CD14-positive monocyte (primary cell): ENCODE measurements around the gene SCAMP4. TPM values are rescaled to one million over a fixed set of nuclear protein-coding genes. Genes with fewer than 3 reads are reported as not detected.
A peak's percentile ranks its signal among the peaks of the same experiment; 100 is the strongest.

Experiments
- DNase-seq, 3 donors: peaks; one replicate each; pipeline ENCODE4 v3.0.0-alpha.2; 2011 to 2022
- H2AFZ ChIP-seq: 2 replicates; pipeline ENCODE4 v1.6.0; 2012; ENCODE audit warnings: mild to moderate bottlenecking, low read depth, low read length, inconsistent platforms; ENCODE audit not compliant: insufficient read depth, poor library complexity, severe bottlenecking
- H3K27ac ChIP-seq, 2 donors: 1 replicate in 1 of 2; 2 replicates in 1 of 2; pipeline ENCODE4 v1.5.1; 2012 to 2013; ENCODE audit warnings: low read length in 2 of 2, control low read depth in 1 of 2, inconsistent platforms in 1 of 2, low read depth in 1 of 2, mild to moderate bottlenecking in 1 of 2
- H3K27me3 ChIP-seq, 2 donors: one replicate each; pipeline versions ENCODE4 v1.6.0 to v1.6.1; 2011 to 2013; ENCODE audit warnings: low read length in 2 of 2; ENCODE audit not compliant: control insufficient read depth in 2 of 2, insufficient read depth in 2 of 2
- H3K36me3 ChIP-seq, 2 donors: replicated peaks in 1 of 2; 1 replicate in 1 of 2; 2 replicates in 1 of 2; pipeline versions ENCODE4 v1.5.1 to v1.6.1; 2012 to 2013; ENCODE audit warnings: low read length in 2 of 2, control low read depth in 1 of 2, inconsistent platforms in 1 of 2, mild to moderate bottlenecking in 1 of 2; ENCODE audit not compliant: insufficient read depth in 2 of 2, control insufficient read depth in 1 of 2
- H3K4me1 ChIP-seq, 2 donors: 1 replicate in 1 of 2; 2 replicates in 1 of 2; pipeline versions ENCODE4 v1.5.1 to v1.6.1; 2012 to 2013; ENCODE audit warnings: low read length in 2 of 2, control low read depth in 1 of 2, inconsistent platforms in 1 of 2, mild to moderate bottlenecking in 1 of 2, moderate library complexity in 1 of 2; ENCODE audit not compliant: insufficient read depth in 2 of 2, control insufficient read depth in 1 of 2
- H3K4me2 ChIP-seq: replicated peaks from 2 replicates; pipeline ENCODE3; 2012; ENCODE audit warnings: low read length, moderate library complexity, mild to moderate bottlenecking; ENCODE audit not compliant: poor library complexity, severe bottlenecking; ENCODE audit errors: extremely low read depth
- H3K4me3 ChIP-seq, 3 experiments: fragments of 200-600 bp in 1 of 3; sonication (generic) in 1 of 3; replicated peaks in 1 of 3; 1 replicate in 2 of 3; 2 replicates in 1 of 3; pipeline ENCODE4 v1.5.1; 2011 to 2013; ENCODE audit warnings: low read length in 3 of 3, mild to moderate bottlenecking in 3 of 3, control low read depth in 2 of 3, low read depth in 2 of 3, inconsistent platforms in 1 of 3, moderate library complexity in 1 of 3
- H3K79me2 ChIP-seq: 2 replicates; pipeline ENCODE4 v1.6.0; 2012; ENCODE audit warnings: mild to moderate bottlenecking, control low read depth, inconsistent platforms, low read length, moderate library complexity; ENCODE audit not compliant: insufficient read depth
- H3K9ac ChIP-seq: 2 replicates; pipeline ENCODE4 v1.6.0; 2017; ENCODE audit warnings: low read length, mild to moderate bottlenecking; ENCODE audit not compliant: insufficient read depth, poor library complexity, severe bottlenecking
- H3K9me3 ChIP-seq, 2 donors: replicated peaks in 1 of 2; 1 replicate in 1 of 2; 2 replicates in 1 of 2; pipeline versions ENCODE4 v1.5.1 to v1.6.1; 2012 to 2013; ENCODE audit warnings: low read length in 2 of 2, control low read depth in 1 of 2; ENCODE audit not compliant: control insufficient read depth in 1 of 2, insufficient read depth in 1 of 2
- H4K20me1 ChIP-seq: 2 replicates; pipeline ENCODE4 v1.6.0; 2012; ENCODE audit warnings: mild to moderate bottlenecking, low read length, control low read depth, moderate library complexity; ENCODE audit not compliant: insufficient read depth
- H3K27ac Mint-ChIP-seq, 7 donors: one replicate each; pipeline ENCODE4 v1.8.0; 2020; ENCODE audit warnings: mild to moderate bottlenecking in 7 of 7, mixed read lengths in 7 of 7, moderate library complexity in 6 of 7, inconsistent platforms in 2 of 7
- H3K27me3 Mint-ChIP-seq, 3 donors: one replicate each; pipeline ENCODE4 v1.8.0; 2021 to 2022; ENCODE audit warnings: low read depth in 3 of 3, mild to moderate bottlenecking in 3 of 3, mixed read lengths in 3 of 3, moderate library complexity in 3 of 3, inconsistent platforms in 1 of 3
- H3K36me3 Mint-ChIP-seq, 2 donors: one replicate each; pipeline ENCODE4 v1.8.0; 2020; ENCODE audit warnings: mixed read lengths in 2 of 2, inconsistent platforms in 1 of 2, mild to moderate bottlenecking in 1 of 2
- H3K4me1 Mint-ChIP-seq: one replicate; pipeline ENCODE4 v1.8.0; 2020; ENCODE audit warnings: mild to moderate bottlenecking, mixed read lengths
- H3K4me3 Mint-ChIP-seq, 2 donors: one replicate each; pipeline ENCODE4 v1.8.0; 2020; ENCODE audit warnings: mild to moderate bottlenecking in 2 of 2, mixed read lengths in 2 of 2, moderate library complexity in 1 of 2
- H3K9me3 Mint-ChIP-seq, 7 donors: one replicate each; pipeline ENCODE4 v1.8.0; 2020 to 2022; ENCODE audit warnings: mixed read lengths in 7 of 7, mild to moderate bottlenecking in 6 of 7, moderate library complexity in 6 of 7, inconsistent platforms in 2 of 7
- WGBS: methylation state at CpG from one replicate; pipeline ENCODE4 v1.1.5; 2013; ENCODE audit warnings: missing lambda C conversion rate; ENCODE audit not compliant: insufficient coverage; 5-methylcytosine and 5-hydroxymethylcytosine counted together
- intact Hi-C, 2 donors: fragments of 100-400 bp; cut with micrococcal nuclease; formaldehyde crosslinking; loops; one replicate each; pipeline versions ENCODE4 v1.15.0 to v1.15.1; 2023
- polyA plus RNA-seq, 3 donors: library from polyadenylated mRNA; depleted of rRNA in 1 of 3; unstranded in 2 of 3; stranded (reverse) in 1 of 3; fragments of 300-500 nt in 2 of 3; fragments of >200 nt in 1 of 3; fragmentation: Illumina TruSeq in 2 of 3; gene quantifications; 1 replicate in 2 of 3; 2 replicates in 1 of 3; pipeline ENCODE4 v1.2.3, GENCODE V29; 2012 to 2021
- TF ChIP-seq, protein P1 (sequence below): fragments of 200-600 bp; IDR thresholded peaks from one replicate; pipeline ENCODE4 v1.8.0; 2022; ENCODE audit warnings: antibody characterized with exemption, mild to moderate bottlenecking

The SCAMP4 gene
- polyA plus RNA-seq, 3 donors: 11.9 to 39.4 (median 15.4) TPM

DNA sequence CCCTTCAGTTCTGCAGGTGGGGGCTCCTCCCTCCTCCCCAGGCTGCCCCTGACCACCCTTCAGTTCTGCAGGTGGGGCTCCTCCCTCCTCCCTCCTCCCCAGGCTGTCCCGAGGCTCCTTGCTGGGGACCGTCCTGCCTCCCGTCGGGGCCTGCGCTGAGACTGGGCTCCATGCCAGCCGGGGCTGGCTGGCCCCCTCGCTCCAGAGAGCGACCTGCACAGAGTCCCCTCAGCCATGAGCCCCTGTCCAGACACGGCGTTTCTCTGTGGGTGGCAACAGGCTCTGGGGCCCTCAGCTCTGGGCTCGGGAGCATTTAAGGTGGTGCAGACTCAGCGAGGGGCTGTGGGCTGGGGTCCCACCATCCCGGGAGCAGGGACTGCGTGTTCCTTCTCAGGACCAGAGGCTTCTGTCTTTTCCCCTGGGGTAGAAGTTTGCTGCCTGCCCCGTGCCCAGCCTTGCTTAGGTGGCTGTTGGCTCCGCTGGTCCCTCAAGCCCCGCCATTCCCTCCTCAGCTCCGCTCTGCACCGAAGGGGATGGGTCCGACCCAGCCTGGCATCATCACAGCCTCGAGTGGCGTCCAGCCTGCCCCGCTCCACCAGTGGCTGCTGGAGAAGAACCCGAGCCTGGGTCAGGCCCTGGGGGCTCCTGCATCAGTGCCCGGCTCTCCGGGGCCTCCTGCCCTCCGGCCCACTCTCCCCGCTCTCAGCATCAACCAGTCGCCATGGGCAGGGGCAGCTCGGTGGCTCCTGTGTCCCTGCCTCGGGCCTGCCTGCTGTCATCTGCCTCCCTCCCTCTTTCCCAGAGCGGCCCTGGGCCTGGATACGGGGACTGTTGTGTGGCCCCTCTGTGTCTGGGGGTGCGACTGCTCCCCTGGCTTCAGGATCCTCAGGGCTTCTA lies 63.3 kb downstream of the SCAMP4 start:
- Histone ChIP-seq H3K36me3 (peaks cover 21 to 49% of the 10 kb centered on the region in 2 donors), H3K9me3 (no peaks in the 10 kb centered on the region), H3K4me2 (no peak overlapping the region), H3K9ac (no peak overlapping the region), H2AFZ (no peak overlapping the region), H3K27me3 (no peaks in the 10 kb centered on the region), H3K79me2 (peaks cover 75% of the 10 kb centered on the region), H3K4me3 (no peak overlapping the region), H3K27ac (no peak overlapping the region), H4K20me1 (peaks cover 94% of the 10 kb centered on the region), H3K4me1 (no peaks in the 10 kb centered on the region)
- no peaks in the 10 kb centered on the region for H3K9me3 Mint-ChIP-seq
- TF ChIP-seq, protein P1, sequence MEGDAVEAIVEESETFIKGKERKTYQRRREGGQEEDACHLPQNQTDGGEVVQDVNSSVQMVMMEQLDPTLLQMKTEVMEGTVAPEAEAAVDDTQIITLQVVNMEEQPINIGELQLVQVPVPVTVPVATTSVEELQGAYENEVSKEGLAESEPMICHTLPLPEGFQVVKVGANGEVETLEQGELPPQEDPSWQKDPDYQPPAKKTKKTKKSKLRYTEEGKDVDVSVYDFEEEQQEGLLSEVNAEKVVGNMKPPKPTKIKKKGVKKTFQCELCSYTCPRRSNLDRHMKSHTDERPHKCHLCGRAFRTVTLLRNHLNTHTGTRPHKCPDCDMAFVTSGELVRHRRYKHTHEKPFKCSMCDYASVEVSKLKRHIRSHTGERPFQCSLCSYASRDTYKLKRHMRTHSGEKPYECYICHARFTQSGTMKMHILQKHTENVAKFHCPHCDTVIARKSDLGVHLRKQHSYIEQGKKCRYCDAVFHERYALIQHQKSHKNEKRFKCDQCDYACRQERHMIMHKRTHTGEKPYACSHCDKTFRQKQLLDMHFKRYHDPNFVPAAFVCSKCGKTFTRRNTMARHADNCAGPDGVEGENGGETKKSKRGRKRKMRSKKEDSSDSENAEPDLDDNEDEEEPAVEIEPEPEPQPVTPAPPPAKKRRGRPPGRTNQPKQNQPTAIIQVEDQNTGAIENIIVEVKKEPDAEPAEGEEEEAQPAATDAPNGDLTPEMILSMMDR: no peak
- intact Hi-C loops: no loop called here
- WGBS: 94% methylated on average over 34 of the region's 34 CpGs
- H3K27ac Mint-ChIP-seq: no peak overlapping the region
- peaks cover 6% of the 10 kb centered on the region for H3K4me1 Mint-ChIP-seq
- H3K4me3 Mint-ChIP-seq: no peak overlapping the region
- peaks cover 0 to 4% (median 1%) of the 10 kb centered on the region in 3 donors for H3K27me3 Mint-ChIP-seq
- peaks cover 24 to 42% of the 10 kb centered on the region in 2 donors for H3K36me3 Mint-ChIP-seq
- no peak for DNase-seq

DNA sequence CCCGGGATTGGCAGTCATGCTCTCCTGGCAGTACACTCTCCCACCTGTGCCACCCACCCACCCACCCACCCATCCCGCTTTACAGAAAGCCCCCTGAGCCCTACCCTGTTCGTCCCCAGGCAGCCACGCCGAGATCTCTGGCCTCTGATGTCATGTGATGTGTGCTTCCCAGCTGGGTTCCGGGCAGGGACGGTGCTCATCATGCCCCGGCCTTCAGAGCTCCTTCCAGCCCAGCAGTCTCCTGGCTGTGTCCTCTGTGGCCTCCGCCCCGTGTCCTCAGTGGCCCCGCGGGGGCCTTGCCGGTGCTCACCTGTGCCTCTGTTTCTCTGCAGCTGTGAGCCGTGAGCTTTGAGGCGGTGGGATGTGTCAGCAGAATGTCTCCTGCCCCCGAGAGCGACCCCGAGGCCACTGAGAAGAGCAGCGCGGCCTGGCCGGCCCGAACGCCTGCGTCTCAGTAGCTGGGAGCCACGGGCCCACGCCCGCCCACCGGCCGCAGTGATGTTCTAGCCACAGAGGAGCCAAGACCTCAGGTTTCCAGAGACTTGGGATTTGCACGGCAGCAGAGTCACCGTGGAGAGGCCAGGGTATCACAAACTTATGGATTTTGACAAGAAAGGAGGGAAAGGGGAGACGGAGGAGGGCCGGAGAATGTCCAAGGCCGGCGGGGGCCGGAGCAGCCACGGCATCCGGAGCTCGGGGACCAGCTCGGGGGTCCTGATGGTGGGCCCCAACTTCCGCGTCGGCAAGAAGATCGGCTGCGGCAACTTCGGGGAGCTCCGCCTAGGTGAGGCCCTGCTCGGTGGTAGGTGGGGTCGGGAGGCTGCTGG lies 64.2 kb downstream of the SCAMP4 start:
- Histone ChIP-seq H3K27me3 (no peaks in the 10 kb centered on the region), H4K20me1 (peaks cover 96% of the 10 kb centered on the region), H3K9me3 (no peaks in the 10 kb centered on the region), H3K4me1 (no peaks in the 10 kb centered on the region), H3K36me3 (peaks cover 25 to 49% of the 10 kb centered on the region in 2 donors), H3K9ac (no peak overlapping the region), H2AFZ (no peak overlapping the region), H3K4me3 (no peak overlapping the region), H3K27ac (no peak overlapping the region), H3K4me2 (no peak overlapping the region), H3K79me2 (peaks cover 77% of the 10 kb centered on the region)
- Mint-ChIP-seq H3K27ac (peak overlapping the region in 1 of 7 donors; percentile 30), H3K9me3 (no peaks in the 10 kb centered on the region), H3K4me3 (no peak overlapping the region), H3K27me3 (peaks cover 0 to 4% (median 1%) of the 10 kb centered on the region in 3 donors), H3K36me3 (peaks cover 29 to 47% of the 10 kb centered on the region in 2 donors), H3K4me1 (peaks cover 6% of the 10 kb centered on the region)
- no peak for DNase-seq
- 97% methylated on average over 45 of the region's 49 CpGs for WGBS
- intact Hi-C loops: no loop called here
- TF ChIP-seq, protein P1: no peak
